Loucy (cell line): ENCODE results near the gene PTPRN2.

Experiments used
- H2AFZ ChIP-seq: fragments of 200-600 bp; sonication (generic); 2 replicates; pipeline ENCODE4 v1.6.0; 2016; ENCODE audit warnings: antibody characterized with exemption, mild to moderate bottlenecking, low read length, moderate library complexity
- H3F3A ChIP-seq: fragments of 200-600 bp; 2 replicates; pipeline ENCODE4 v1.6.0; 2016; ENCODE audit warnings: antibody characterized with exemption, low read depth, mild to moderate bottlenecking
- H3K27me3 ChIP-seq: fragments of 200-600 bp; sonication (generic); 2 replicates; pipeline ENCODE4 v1.6.1; 2014; ENCODE audit warnings: low read length, mild to moderate bottlenecking; ENCODE audit not compliant: insufficient read depth, poor library complexity, severe bottlenecking
- H3K36me3 ChIP-seq: fragments of 200-600 bp; sonication (generic); 2 replicates; pipeline ENCODE4 v1.6.1; 2016; ENCODE audit warnings: low read length; ENCODE audit not compliant: insufficient read depth
- H3K4me1 ChIP-seq: fragments of 200-600 bp; sonication (generic); 2 replicates; pipeline ENCODE4 v1.5.1; 2014; ENCODE audit warnings: low read length, mild to moderate bottlenecking; ENCODE audit not compliant: insufficient read depth, poor library complexity, severe bottlenecking
- H3K4me2 ChIP-seq: fragments of 200-600 bp; sonication (generic); 2 replicates; pipeline ENCODE4 v1.6.0; 2014; ENCODE audit warnings: antibody characterized with exemption, low read length, low read depth, mild to moderate bottlenecking; ENCODE audit not compliant: poor library complexity, severe bottlenecking
- H3K4me3 ChIP-seq: fragments of 200-600 bp; sonication (generic); 2 replicates; pipeline ENCODE4 v1.5.1; 2014; ENCODE audit warnings: low read length, mild to moderate bottlenecking, mixed read lengths; ENCODE audit not compliant: poor library complexity, severe bottlenecking
- H3K79me2 ChIP-seq: fragments of 200-600 bp; sonication (generic); 2 replicates; pipeline ENCODE4 v1.6.1; 2014; ENCODE audit warnings: low read length; ENCODE audit not compliant: insufficient read depth
- H3K9ac ChIP-seq: fragments of 200-600 bp; sonication (generic); 2 replicates; pipeline ENCODE4 v1.6.0; 2014; ENCODE audit warnings: mild to moderate bottlenecking, low read depth, low read length, moderate library complexity; ENCODE audit not compliant: poor library complexity, severe bottlenecking
- H3K9me2 ChIP-seq: fragments of 200-600 bp; sonication (generic); replicated peaks from 2 replicates; pipeline ENCODE4 v1.6.1; 2016; ENCODE audit warnings: low read depth, low read length, mixed read lengths
- H3K9me3 ChIP-seq: fragments of 200-600 bp; sonication (generic); 2 replicates; pipeline ENCODE4 v1.6.1; 2014; ENCODE audit warnings: mild to moderate bottlenecking, antibody characterized with exemption, low read length, low read depth; ENCODE audit not compliant: insufficient read depth
- H4K20me1 ChIP-seq: fragments of 200-600 bp; sonication (generic); 2 replicates; pipeline ENCODE4 v1.6.0; 2014; ENCODE audit warnings: antibody characterized with exemption, low read length, mild to moderate bottlenecking; ENCODE audit not compliant: insufficient read depth, poor library complexity, severe bottlenecking
- EZH2phosphoT487 ChIP-seq: fragments of 200-600 bp; IDR thresholded peaks from 2 replicates; pipeline ENCODE4 v1.6.1; 2018; ENCODE audit warnings: antibody characterized with exemption, mild to moderate bottlenecking, moderate library complexity, borderline replicate concordance
- TF ChIP-seq, protein P1 (sequence below): fragments of 200-600 bp; sonication (generic); conservative IDR thresholded peaks from 2 replicates; pipeline ENCODE4 v1.5.1; 2014; ENCODE audit warnings: mild to moderate bottlenecking, antibody characterized with exemption, low read length

PTPRN2 gene

GRCh38 chr7:158408318-158408920 is 179.2 kb downstream of the PTPRN2 start:
- no peaks in the 10 kb centered on the region for H3F3A ChIP-seq
- H3K9me2 ChIP-seq, result no peaks in the 10 kb centered on the region
- H3K9ac ChIP-seq, result no peak overlapping the region
- no peaks in the 10 kb centered on the region for H3K36me3 ChIP-seq
- no peaks in the 10 kb centered on the region for H3K4me1 ChIP-seq
- no peaks in the 10 kb centered on the region for H3K79me2 ChIP-seq
- H2AFZ ChIP-seq, result no peak overlapping the region
- no peaks in the 10 kb centered on the region for H3K27me3 ChIP-seq
- TF ChIP-seq EZH2phosphoT487, result no peak
- TF ChIP-seq, protein P1, sequence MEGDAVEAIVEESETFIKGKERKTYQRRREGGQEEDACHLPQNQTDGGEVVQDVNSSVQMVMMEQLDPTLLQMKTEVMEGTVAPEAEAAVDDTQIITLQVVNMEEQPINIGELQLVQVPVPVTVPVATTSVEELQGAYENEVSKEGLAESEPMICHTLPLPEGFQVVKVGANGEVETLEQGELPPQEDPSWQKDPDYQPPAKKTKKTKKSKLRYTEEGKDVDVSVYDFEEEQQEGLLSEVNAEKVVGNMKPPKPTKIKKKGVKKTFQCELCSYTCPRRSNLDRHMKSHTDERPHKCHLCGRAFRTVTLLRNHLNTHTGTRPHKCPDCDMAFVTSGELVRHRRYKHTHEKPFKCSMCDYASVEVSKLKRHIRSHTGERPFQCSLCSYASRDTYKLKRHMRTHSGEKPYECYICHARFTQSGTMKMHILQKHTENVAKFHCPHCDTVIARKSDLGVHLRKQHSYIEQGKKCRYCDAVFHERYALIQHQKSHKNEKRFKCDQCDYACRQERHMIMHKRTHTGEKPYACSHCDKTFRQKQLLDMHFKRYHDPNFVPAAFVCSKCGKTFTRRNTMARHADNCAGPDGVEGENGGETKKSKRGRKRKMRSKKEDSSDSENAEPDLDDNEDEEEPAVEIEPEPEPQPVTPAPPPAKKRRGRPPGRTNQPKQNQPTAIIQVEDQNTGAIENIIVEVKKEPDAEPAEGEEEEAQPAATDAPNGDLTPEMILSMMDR, result no peak
- no peak overlapping the region for H3K4me2 ChIP-seq
- peaks cover 15% of the 10 kb centered on the region; the same call in 1 of the 2 replicates for H3K9me3 ChIP-seq
- no peaks in the 10 kb centered on the region for H4K20me1 ChIP-seq
- no peak overlapping the region for H3K4me3 ChIP-seq

GRCh38 chr7:158407581-158408317 is 179.9 kb downstream of the PTPRN2 start:
- H3K36me3 ChIP-seq, result no peaks in the 10 kb centered on the region
- no peaks in the 10 kb centered on the region for H3K79me2 ChIP-seq
- H3K9ac ChIP-seq, result no peak overlapping the region
- H3K4me3 ChIP-seq, result no peak overlapping the region
- no peak overlapping the region for H3K4me2 ChIP-seq
- H2AFZ ChIP-seq, result no peak overlapping the region
- TF ChIP-seq, protein P1, result peak; percentile 50
- no peak for TF ChIP-seq EZH2phosphoT487
- no peaks in the 10 kb centered on the region for H3K4me1 ChIP-seq
- H3K27me3 ChIP-seq, result no peaks in the 10 kb centered on the region
- peaks cover 8% of the 10 kb centered on the region; the same call in 1 of the 2 replicates for H3K9me3 ChIP-seq
- H4K20me1 ChIP-seq, result no peaks in the 10 kb centered on the region
- no peaks in the 10 kb centered on the region for H3K9me2 ChIP-seq
- no peaks in the 10 kb centered on the region for H3F3A ChIP-seq

DNA sequence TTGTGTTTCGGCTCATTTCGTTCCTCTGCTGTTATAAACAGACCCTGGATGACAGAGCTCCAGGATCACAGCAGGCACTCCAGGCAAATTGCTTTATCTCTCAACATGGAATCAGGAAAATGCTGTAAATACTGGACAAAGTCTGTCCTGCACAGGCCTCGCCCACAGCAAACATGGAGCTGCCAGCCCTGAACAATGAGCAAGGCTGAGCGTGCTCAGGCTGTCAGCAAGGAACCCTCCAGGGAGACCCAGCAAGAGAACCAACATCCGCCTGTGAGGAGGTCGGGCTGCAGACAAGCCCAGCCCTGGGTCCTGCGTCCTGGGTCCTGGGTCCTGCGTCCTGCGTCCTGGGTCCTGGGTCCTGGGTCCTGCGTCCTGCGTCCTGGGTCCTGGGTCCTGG is 180.8 kb downstream of the PTPRN2 start:
- no peak overlapping the region for H3K4me2 ChIP-seq
- no peaks in the 10 kb centered on the region for H4K20me1 ChIP-seq
- H3K9ac ChIP-seq, result no peak overlapping the region
- no peaks in the 10 kb centered on the region for H3K4me1 ChIP-seq
- no peaks in the 10 kb centered on the region for H3K36me3 ChIP-seq
- H3F3A ChIP-seq, result no peaks in the 10 kb centered on the region
- H3K27me3 ChIP-seq, result no peaks in the 10 kb centered on the region
- H3K9me3 ChIP-seq, result peaks cover 14% of the 10 kb centered on the region; the same call in 1 of the 2 replicates
- H3K9me2 ChIP-seq, result no peaks in the 10 kb centered on the region
- H3K4me3 ChIP-seq, result no peak overlapping the region
- no peak overlapping the region for H2AFZ ChIP-seq
- TF ChIP-seq, protein P1, result no peak
- no peak for TF ChIP-seq EZH2phosphoT487
- no peaks in the 10 kb centered on the region for H3K79me2 ChIP-seq
